ENCODE results near the gene SRR.
"Not testable (repeated sequence)": the region's sequence is repeated elsewhere in the genome, so short reads cannot be mapped to it uniquely, and the experiment has no call there.

The SRR gene

DNA sequence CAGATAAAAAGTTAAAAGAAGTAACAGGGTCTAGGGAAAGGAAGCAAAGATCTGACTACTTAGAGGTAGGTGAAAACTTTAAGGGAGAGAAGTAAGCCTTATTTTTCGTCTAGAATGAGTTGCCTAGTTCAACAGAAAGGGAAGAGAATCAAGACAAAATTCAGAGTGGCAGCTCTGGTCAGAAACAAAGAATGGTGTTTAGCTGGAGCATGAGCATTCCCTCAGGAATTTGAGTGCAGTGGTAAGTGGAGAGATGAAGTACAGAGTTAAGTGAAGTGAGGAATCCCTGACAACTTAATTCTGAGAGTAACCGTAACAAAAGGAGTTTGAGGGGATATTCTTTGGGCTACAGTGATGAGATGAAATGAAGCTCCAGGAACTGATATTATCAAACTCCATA is 11.7 kb upstream of the SRR start:
- no peak for DNase-seq

DNA sequence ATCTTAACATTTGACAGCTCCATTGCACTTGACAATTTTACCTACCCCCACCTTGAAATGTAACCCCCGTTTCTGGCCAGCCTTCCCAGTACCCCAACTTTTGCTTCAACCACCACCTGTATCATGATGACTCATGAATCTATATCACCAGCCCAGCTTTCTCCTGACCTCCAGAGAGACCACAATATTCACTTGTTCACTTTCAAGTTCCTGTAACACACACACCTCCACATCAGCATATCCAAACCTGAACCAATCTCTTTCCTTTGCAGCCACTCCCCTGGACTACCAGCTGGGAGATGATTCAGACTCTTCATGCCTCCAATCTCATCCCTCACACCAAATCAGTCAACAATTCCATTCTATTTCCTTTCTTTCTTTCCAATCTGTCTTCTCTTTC is 8.2 kb upstream of the SRR start:
- no peak for DNase-seq

DNA sequence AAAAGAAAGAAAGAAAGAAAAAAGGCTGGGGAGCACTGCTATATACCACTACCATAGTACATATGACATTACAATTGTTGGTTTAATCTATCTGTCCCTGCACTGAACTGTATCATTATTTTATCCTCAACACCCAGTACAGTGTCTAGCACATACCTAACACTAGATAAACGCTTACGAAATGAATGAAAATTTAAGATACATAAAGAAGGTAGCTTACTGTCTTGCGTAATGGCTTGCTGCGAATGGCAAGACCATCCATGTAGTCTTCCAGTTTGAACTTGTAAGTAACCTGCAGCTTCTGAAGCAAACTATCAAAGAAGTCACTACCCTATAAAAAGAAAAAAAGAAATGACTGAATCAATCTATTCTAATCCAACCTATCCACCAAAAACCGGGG is 6.7 kb upstream of the SRR start:
- DNase-seq: no peak

DNA sequence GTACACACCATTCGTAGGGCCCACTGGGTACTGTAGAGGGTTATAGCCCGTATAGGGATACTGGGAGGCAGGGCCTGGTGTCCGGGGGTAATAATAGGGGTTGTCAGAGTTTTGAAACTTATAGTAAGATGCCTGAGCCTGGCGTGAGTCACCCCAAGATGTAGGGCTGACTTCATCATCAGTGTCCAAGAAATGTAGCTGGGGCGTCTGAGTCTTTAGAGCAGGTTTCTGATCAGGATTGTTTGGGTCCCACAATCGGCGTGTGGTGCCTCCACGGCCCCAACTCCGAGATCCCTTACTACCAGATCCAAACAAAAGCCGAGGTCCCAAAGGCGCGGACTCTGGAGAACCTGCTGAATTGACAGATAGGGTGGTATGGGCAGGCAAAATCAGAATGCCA is 4.6 kb upstream of the SRR start:
- no peak for DNase-seq

DNA sequence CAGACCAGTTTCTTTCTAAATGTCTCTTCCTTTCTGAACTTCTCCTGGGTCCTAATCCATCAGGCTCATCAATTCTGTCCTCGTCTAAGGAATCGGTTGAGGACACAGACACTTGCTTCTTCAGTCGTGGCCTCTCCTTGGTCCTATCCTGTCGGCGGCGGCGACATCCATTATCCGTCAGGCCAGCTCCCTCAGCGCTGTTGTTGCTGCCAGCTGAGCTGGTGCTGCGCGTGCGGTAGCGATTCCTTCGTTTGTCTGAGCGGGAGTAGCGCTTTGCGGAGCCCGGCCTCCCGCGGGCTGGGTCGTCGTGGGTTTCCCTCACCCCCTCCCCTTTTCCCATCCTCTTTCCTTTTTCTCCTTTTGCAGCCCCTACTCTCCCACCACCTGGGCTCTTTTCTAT is 4.0 kb upstream of the SRR start:
- no peak for DNase-seq

DNA sequence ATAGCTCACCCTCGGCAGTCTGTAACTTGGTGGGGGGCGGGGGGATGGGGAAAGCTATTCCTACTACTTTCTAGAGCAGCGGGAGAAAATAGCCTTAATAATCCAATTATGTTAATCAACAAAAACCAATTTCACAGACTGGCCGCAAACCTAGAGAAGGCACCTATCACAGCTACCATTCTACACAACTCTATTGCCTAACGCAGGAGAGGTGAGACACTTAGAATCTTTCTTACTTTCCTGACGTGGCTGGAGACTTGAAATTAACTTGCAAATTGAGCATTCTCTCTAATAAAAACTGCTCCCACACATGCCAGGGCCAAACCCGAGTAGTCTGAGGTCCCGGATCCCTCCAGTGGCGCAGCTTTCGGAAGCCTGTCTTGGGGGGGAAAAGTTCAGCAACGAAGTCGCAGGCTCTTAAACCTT is 959 bp upstream of the SRR start:
- no peak for DNase-seq

DNA sequence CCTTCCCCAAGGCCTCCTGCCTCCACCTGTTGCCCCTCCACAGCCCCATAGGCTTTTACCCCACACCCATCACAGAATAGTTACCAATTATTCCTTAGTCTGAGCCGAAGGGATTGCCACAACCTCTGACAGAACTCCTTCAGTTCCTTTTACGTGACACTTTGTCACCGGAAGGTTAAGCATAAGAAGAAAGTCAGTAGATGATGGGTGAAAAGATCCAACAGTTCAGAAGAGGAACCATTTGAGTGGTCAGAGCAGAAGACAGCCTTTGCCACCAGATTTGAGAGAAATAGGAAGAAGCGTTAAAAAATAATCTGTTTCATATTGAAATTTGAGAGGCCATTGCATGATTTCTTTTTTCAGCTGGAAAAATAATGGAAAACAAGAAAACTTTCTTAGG is 1.2 kb downstream of the SRR start:
- no peak for DNase-seq

DNA sequence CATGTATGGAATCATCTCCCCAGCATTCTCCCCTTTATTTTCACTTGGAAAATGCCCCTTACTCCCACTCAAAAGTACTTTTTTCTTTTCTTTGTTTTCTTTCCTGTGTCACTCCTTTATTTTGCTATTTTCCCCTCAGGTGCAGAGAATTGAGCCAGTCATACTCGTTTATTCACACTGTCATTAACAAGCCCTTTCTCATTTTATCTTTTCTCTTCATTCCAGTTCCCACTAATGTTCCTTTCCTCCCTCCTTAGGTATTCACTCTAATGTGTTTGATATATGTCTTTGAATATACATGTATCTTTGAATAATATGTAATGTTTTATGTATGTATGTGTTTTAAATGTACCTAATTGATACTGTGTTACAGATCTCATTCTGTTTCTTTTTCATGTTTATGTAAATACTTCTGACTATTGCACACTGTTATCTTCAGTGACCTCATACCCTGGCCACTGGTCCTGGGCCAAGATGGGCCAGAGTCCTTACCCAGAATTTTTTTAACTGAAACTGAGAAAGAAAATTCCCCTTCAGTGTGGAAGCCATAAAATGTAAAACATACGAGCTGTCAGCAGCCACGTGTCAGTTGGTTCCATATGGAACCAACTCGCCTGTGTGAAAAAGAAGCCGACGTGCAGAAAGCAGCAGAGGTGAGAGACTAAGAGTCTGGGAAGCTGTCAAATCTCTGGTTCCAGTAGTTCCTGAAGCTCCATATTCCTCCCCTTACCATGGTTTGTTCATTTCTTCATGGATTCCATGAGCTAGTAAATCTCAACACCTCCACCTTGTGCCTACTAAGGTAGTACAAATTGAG is 5.8 kb downstream of the SRR start:
- DNase-seq: no peak

DNA sequence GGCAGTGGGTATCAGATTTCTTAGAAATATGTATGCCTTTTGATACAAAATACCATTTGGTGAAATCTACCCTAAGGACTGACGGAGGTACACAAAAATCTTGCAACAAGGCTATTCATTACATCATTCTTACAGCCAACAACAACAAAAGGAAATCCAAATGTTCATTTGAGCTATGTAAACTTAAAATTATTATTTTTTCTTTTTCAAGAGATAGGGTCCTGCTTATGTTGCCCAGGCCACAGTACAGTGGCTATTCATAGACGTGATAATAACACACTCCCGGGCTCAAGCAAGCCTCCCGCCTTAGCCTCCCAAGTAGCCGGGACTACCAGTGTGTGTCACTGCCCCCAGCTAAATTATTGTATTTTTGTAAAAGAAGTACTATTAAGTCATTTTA is 9.0 kb downstream of the SRR start:
- DNase-seq: no peak

DNA sequence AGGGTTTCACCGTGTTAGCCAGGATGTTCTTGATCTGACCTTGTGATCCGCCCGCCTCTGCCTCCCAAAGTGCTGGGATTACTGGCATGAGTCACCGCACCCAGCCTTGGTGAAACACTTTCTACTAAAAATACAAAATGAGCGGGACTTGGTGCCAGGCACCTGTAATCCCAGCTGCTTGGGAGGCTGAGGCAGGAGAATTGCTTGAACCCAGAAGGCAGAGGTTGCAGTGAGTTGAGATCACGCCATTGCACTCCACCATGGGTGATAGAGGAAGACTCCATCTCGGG is 13.1 kb downstream of the SRR start:
- not testable (repeated sequence) for DNase-seq

DNA sequence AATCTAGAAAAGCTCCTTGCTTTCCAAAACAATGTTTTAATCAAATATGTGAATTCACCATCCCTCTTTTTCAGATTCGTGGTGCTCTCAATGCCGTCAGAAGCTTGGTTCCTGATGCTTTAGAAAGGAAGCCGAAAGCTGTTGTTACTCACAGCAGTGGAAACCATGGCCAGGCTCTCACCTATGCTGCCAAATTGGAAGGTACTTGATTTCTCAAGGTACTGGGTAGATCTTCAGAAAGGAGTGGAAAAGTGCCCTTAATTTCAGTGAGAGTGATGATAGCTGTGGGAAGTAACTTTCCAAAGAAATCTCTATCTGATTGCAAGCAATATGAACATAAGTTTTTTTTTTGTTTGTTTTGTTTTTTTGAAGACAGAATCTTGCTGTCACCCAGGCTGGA is 14.0 kb downstream of the SRR start:
- no peak for DNase-seq

DNA sequence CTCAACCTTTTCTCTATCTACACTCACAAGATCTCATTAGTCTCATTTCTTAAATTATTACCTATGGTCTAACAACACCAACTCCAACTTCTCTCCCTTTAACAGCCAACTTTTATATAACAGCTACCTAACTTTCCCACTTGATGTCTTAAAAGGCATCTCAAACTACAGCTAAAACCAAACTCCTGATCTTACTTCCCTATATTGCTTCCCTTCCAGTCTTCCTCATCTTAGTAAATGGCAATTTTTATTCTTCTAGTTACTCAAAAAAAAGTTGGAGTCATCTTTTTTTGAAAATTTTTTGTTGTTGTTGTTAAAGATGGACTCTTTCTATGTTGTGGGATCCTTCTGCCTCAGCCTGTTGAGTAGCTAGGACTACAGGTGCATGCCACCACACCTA is 15.3 kb downstream of the SRR start:
- no peak for DNase-seq

DNA sequence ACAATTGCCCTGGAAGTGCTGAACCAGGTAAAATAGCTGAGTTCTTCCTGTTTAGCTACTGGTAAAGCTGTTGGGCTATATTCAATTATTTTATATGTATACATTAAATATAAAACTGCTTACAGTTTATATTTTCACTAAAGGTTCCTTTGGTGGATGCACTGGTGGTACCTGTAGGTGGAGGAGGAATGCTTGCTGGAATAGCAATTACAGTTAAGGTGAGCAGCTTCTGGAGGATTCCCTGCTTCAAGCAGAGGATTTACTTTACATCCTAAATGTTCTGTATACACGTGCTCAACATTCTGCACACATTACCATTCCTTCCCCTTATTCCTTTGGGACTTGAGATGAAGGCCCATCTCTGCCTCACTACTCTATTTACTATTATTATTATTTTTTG is 17.6 kb downstream of the SRR start:
- no peak for DNase-seq

DNA sequence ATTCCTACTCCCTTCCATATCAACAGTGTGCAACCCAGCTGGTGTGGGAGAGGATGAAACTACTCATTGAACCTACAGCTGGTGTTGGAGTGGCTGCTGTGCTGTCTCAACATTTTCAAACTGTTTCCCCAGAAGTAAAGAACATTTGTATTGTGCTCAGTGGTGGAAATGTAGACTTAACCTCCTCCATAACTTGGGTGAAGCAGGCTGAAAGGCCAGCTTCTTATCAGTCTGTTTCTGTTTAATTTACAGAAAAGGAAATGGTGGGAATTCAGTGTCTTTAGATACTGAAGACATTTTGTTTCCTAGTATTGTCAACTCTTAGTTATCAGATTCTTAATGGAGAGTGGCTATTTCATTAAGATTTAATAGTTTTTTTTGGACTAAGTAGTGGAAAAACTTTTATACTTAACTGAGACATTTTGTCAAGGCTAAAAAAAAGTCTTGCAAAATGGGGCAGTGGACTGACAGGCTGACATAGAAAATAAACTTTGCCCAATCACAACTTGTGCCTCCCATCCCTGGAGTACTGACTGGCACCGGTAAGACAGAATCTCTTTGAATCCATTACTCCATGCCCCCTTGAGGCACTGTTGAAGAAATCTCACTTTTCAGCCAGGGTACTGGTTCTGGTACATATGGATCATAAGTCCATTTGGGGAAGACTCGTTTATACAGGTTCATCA is 20.0 kb downstream of the SRR start:
- DNase-seq: no peak

DNA sequence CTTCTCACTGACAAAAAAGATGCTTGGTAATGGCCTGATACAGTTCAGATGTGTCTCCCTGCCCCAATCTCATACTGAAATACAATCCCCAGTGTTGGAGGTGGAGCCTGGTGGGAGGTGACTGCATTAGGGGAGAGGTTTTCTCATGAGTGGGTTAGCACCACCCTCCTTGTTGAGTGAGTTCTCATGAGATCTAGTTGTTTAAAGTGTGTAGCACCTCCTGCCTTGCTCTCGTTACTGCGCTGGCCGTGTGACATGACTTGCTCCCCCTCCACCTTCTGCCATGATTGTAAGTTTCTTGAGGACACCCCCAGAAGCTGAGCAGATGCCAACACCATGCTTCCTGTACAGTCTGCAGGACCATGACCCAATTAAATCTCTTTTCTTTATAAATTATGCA is 27.6 kb downstream of the SRR start:
- no peak for DNase-seq

DNA sequence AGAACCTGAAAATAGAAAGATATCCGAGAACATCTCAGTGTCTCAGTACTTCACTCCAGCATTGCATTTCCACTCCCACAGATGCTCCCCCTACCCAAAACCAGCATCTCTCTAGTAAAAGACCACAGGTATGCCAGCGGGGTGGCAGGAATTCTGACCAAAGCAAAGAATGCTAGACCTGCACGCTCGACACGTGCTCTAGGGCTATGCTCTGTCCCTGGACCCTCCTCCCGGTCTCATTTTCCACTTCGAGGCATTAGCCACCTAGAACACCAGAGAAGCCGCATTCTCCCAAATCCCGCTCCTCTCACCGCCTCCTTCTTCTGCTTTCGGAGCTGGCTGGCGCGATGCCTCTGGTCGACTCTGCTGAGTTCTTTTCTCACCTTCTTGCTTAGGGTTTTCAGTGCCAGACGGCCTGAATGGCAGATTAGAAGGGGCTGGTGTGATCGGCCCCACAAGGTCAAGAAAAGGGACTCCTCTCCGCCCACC is 32.0 kb downstream of the SRR start:
- no peak for DNase-seq

DNA sequence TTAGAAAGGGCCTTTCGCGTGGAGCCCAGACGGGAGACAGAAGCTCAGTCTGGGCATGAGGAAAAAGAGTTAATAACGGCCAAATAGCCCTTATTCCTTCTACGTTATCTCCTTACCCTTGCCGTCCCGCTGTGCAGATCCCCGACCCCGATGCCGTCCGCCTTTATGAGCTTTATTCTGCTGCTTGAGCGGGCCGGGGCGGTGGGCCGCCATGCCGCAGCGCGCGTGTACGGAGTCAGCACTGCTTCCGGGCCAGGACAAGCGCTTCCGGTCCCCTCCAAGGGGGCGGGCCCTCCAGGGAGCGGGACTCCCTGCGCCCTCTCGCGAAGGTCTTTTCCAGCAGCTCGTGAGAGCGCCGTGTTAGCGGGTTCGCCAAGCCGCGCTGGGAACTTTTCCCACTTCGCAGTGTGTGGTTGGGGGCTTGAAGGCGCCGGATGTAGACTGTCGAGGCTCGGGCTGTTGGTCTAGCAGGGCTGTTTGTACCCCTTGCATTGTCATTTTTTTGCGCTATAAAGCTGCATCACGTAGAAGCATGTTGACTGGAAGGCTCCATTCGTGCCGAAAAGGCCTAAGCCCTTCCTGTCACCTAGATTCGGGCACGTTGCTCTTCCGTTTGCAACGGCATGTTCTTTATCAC is 32.6 kb downstream of the SRR start, which contains the start of gene TSR1:
TSR1 (minus strand) TSS at position 243 of the 637 bp plus-strand sequence; CDS start at position 213, 30 bp downstream.
- peak; percentile 86 for DNase-seq

DNA sequence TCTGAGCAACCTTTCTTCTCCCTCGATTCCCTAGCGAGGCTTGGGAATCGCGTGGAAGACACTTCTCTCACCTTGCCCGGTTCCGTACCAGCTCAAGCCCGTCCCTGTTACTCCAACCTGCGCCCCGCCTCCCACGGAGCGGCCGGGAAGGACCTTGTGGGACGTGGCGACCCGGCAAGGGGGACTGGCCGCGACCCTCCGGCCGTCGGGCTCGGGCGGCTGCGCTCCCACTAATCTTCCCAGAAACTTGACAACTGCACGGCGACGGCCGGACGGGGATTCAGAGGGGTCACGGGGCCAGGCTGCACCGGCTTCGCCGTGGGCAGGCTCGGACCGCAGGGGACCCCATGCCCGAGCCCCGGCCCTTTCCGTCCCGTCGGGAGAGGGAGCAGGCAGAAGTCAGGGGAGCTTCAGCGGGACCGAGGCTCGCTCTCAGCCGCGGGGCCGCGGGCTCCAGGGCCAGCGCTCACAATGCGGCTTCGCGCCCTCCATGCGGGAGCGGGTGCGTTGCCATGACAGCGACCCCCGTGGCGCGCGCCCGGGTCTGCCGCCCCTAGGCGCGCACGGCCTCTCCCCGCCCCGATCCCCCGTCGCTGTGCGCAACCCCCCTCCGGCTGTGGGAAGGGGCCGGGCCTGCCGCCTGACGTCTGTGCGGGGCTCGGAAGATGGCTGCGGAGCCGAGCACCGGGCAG is 33.2 kb downstream of the SRR start, which contains the start of gene SGSM2:
SGSM2 (plus strand) TSS at position 650 of the 692 bp plus-strand sequence. CDS start 188 bp downstream, outside the sequence.
- peak; percentile 72 for DNase-seq

DNA sequence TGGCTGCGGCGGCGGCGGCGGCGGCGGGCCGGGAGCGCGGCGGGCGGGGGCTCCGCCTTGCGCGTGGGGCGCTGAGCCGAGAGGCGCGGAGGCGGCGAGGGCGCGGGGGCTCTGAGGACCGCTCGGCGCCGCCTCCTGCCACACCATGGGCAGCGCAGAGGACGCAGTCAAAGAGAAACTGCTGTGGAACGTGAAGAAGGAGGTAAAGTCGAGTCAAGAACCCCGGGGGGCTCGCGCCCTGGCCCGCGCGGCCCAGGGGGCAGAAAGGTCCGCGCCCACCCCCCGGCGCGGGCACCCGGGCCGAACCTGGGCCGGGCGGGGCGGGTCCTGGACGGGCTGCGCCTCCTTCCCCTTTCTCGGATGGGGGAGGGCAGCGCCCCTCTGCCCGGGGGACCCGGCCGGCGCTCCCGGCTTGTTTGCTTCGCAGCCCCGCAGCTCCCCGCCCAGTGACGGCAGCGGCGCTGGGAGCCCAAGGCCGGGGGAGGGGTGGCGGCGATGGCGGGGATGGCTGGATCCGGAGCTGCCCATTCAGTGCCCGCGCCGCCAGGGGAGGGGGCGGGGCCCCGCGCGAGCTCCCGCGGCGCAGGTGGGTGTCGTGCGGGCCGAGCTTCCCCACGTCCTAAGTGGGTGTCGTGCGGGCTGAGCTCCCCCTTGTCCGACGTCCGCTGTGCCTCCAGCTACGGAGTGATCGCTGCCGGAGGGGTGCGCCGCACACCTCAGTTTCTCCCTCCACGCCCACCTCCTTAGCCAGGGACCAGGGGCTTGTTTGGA is 34.0 kb downstream of the SRR start:
- peak; percentile 52 for DNase-seq

DNA sequence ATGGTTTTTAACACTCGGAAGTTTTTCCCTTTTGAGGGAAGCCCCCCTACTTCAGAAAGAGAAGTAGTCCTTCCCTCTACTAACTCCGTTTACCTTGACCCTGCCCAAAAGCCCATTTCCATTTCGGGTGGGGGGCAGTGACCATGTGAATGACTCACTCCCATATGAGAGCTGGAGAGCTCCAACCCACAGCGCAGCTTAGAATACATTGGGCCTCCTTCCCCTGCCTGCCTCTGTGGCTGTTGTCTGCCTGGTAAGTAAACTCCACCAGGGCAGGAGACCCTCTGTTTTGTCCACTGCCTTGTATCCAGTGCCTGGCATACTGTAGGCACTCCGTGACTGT is 34.5 kb downstream of the SRR start:
- no peak for DNase-seq

DNA sequence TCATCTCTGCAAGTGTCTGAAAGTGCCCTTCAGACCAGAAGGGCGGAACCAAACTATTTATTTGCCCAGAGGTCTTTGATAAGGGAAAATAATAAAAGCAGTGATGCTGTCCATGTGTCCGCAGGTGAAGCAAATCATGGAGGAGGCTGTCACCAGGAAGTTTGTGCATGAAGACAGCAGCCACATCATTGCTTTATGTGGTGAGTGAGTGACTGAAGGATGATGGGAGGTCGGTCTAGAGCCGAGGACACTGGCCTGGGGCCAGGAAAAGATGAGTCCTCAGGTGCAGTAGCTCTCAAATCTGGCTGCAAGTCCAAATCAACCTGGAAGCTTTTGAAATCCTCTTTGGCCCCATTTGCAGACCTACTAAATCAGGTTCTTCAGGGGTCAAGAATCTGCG is 39.7 kb downstream of the SRR start:
- no peak for DNase-seq

DNA sequence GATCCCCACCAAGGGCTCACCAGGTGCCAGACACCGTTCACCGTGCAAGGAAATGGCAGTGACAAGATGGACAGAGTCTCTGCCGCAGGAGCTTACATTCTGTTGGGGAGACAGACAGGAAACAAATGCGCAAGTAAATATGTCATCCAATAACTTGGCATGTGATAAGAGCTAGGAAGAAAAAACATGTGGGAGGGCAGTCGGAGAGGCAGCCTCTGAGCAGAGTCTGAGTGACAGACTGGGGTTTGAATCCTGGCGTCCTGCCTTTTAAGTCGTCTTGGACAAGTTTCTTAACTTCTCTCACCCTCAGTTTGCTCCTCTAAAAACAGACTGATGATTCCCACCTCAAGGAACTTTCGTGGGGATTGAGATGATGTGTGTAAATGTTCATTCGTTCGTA is 40.8 kb downstream of the SRR start:
- no peak for DNase-seq

DNA sequence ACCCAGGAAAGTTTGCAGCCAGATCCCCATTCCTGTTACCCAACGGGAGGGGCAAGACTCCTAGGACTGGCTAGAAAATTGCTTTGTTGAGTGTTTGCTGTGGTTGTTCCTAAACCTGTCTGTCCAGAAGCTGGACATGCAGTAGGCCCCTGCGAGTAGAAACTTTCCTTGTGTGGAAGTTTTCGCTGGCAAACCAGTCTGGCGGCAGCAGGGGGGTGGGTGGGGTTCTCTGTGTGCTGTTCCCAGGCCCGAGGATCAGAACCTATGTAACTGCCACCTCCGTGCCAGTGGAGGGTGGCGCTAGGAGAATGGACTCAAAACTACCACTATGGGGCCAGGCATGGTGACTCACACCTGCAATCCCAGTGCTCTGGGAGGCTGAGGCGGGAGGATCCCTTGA is 42.7 kb downstream of the SRR start:
- DNase-seq: no peak
